HG03520 (cell line): ENCODE results near the gene FAM107A.

ENCODE experiments used
- ATAC-seq: cut with Tn5 transposase; IDR thresholded peaks from one replicate; pipeline ENCODE4 v1.9.1; 2021; ENCODE audit warnings: mild to moderate bottlenecking, moderate library complexity; ENCODE audit not compliant: unreplicated experiment

FAM107A gene, protein sequence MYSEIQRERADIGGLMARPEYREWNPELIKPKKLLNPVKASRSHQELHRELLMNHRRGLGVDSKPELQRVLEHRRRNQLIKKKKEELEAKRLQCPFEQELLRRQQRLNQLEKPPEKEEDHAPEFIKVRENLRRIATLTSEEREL

GRCh38 chr3:58577269-58577821 lies at the start of gene FAM107A:
Gene FAM107A, minus strand, starts transcription at chr3:58577391. Its CDS starts 7,531 bp downstream, at chr3:58569860.
- ATAC-seq: no peak

DNA sequence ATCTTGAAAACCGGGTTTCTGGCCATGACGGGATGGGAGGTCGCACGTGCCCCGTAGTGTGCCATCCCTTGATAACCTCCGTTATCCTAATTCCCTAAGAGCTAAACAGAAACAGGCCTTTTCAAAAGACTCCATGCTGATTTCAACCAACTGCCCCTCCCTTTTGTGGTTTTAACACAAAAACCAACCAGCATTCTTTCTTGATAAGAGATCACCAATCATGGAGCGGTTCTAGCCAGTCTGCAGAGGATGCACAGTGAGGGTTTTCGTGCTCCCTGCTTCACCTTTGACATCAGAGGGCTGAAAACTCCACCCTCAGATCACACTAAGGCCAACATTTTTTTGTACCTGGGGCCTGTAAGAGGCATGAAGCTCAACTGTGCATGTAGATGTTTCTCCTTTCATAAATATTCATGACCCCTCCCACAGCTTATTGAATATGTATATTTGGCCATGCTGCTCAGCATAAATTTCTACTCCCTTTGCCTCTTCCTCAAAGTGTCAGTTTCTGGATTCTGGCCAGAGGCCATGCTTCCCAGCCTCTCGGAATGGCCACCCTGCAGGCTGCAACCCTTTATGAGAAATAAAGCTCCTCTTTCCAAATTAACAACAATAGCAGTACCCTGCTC lies 48.1 kb upstream of the FAM107A start:
- ATAC-seq: no peak

- no peak for ATAC-seq
Measured at GRCh38 chr3:58624550-58624949, 47.4 kb upstream of the FAM107A start.

DNA sequence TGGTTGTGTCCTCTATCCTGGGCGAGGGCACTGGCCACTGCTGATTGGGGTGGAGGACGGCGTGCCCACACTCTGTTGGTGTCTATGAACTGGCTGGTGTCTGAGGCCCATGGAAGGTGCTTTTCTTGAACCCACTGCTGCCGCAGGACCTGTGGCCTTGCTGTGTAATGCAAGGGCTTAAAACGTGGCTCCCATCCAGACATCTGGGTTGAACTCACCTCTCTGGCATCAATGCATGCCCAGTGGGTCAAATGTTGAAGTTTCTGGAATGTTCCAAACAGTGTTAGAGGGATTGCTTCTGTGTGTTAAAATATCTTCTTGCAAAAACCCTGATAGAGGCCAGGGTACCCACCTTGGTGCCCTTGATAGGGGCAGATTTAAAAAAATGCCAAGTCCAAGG lies 46.8 kb upstream of the FAM107A start:
- no peak for ATAC-seq

DNA sequence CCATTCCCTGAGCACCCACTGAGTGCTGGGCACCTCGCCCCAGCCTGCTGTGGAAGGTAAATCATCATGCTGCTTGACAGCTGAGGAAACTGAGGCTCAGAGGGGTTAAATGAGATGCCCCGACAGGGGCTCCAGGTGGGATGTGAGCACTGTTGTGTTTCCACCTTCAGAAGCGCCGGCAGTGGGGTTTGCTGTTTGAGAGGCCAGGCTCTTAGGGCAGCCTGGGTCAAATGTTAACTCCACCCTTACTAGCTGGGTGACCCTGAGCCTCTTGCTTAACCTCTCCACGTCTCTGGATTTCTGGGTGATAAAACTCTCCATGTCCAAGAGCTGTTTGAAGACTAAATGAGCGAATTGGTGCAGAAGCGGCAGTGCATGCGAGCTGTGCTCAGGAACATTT lies 46.3 kb upstream of the FAM107A start:
- ATAC-seq: no peak

DNA sequence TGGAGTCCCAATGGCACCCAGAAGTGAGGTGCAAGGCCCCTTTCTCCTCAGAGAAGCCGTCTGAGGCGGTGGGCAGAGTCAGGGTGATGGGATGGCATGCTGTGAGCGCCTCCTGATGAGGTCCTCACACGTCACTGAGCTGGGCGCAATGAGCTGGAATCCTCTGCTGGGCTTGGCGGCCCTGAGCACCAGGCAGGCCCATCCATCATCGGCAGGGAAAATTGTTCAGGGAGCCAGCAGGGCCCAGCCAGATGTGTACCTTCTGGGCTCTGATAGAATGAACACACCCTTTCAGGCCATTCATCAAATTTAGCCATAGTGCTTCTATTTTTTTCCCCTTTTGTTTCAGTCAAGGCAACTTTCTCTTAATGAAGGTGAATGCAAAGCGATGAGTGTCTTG lies 45.7 kb upstream of the FAM107A start:
- no peak for ATAC-seq

GRCh38 chr3:58622436-58622835 lies 45.2 kb upstream of the FAM107A start:
- ATAC-seq: no peak

- no peak for ATAC-seq
Measured at GRCh38 chr3:58621086-58621830, 44.1 kb upstream of the FAM107A start.

DNA sequence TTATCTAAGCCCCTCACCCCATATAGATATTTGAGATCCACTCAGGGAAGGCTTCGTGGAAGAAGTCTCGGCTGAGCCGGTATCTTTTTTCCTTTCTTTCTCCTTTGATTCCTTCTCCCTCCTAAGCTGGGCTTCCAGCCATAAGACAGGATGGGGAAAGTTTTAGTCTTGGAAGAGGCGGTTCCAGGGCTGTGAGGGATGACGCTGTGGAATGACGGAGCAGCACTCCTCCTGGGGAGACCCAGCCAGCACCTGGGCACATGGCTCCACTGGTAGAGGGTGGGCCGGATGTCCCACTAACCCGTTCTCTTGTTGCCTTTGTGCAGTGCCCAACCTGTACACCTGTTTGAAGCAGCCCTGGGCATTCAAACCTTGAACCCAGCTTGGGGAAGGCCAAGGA lies 43.2 kb upstream of the FAM107A start:
- ATAC-seq: no peak

GRCh38 chr3:58617338-58617761 lies 40.2 kb upstream of the FAM107A start:
- ATAC-seq: no peak

GRCh38 chr3:58613236-58614132 lies 36.3 kb upstream of the FAM107A start:
- ATAC-seq: no peak

DNA sequence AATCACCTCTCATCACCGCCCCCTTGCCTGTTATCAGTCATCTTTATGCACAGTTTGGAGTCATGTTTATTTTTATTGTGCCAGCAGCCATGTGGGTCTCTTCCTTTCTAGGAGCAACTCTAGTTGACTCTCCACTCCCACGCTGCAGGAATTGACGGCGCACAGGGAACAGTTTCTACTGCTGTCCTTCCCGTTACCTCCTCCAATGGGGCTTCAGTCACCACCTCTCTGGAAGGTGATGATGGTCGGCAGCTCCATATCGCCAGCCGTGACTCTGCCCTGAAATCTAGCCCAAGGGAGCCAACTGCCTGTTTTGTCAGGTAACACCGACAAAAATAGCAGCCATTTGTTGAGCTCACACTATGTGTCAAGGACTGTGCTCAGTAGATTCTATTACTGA lies 35.6 kb upstream of the FAM107A start:
- no peak for ATAC-seq

DNA sequence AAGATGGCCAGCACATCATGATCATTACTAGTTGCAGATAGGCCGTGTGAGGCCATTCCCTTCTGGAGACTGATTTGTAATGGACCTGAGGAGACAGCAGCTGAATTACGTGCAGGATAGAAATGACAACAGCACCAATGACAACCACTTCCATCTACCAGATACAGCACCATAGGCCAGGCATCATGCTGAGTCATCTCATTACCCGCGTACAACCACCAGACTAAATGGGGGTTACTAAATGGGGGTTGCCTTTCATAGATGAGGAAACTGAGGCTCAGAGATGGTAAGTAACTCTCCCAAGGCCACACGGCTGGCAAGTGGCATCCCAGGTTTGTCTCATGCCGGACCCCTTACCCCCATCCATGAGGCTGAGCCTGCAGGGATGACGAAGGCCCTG lies 32.8 kb upstream of the FAM107A start:
- peak; percentile 82 for ATAC-seq

DNA sequence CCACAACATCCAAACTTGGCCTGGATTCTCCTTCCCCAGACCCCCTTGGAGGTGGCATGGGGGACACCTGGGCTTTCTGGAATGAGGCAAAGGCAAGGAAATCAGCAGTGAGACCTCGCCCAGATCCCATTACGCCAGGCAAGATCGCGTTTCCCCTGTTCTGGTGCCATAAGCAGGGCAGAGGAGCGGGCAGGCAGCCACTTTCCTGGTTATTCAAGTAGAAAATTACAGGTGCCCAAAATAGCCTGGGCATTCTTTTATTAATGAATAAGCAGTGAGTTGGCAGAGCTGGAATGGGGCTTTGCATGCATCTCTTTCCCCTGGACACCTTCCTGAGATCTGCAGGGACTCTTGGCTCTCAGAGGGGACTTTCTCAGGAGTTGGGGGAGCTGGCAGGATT lies 31.5 kb upstream of the FAM107A start:
- no peak for ATAC-seq

GRCh38 chr3:58607816-58608215 lies 30.6 kb upstream of the FAM107A start:
- no peak for ATAC-seq

- ATAC-seq: no peak
Measured at GRCh38 chr3:58606693-58607092, 29.5 kb upstream of the FAM107A start.

DNA sequence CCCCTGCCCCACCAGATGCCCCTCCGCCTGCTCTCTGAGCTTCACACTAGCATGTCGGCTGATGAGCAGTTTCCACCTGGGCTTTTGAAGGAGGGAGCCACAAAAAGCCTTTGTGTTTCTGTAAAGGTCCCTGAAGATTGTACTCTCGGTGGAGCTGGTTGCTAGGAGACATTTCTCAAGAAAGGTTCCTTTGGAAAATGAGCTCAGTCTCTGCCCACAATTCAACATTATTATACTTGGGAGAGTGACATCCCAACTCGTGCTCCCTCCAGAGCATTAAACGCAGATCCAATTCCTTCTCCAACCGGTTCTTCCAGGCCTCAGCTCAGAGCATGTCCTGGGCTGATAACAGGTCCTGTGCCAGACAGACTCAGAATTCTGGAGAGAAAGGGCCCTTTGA lies 26.8 kb upstream of the FAM107A start:
- no peak for ATAC-seq

- no peak for ATAC-seq
Measured at GRCh38 chr3:58603606-58604005, 26.4 kb upstream of the FAM107A start.

DNA sequence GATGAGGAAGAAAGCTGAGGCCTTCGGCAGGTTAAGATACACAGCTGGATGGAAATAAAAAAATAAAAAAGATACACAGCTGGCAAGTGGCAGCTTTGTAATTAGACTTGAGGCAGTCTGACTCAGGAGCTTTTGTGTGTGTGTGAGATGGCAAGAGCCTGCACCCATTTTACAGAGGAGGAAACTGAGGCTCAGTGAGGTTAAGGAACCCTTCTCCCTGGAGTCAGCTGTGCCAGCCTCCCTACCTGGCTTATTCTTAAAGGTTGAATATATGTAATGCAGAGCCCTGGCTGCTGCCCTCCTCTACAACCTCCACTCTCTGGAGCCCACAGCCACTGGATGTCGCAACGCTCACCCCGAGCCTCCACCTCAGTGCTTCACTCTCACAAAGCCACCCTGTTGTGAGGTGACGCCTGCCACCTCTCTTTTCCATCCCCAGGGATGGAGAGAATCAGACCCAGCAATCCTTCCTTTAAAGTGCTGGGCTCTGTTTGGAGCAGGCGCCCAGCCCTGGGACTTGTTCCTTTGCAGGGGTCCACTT lies 20.6 kb upstream of the FAM107A start:
- ATAC-seq: no peak

GRCh38 chr3:58596834-58597518 lies 19.8 kb upstream of the FAM107A start:
- ATAC-seq: no peak
